ENCODE measurements around the gene THEM5. TPM values are rescaled to one million over a fixed set of nuclear protein-coding genes. Genes with fewer than 3 reads are reported as not detected.

Gene THEM5
- total RNA-seq, 1 experiment from 2014 or later: not detected

- Mint-ChIP-seq H3K9me3 (ENCODE audit: unreplicated experiment) (peaks cover 6% of the 10 kb centered on the region), H3K4me3 (ENCODE audit: unreplicated experiment) (no peak overlapping the region), H3K27ac (ENCODE audit: low read depth, unreplicated experiment) (no peak overlapping the region), H3K36me3 (ENCODE audit: insufficient read depth, unreplicated experiment) (peaks cover 26% of the 10 kb centered on the region), H3K27me3 (ENCODE audit: insufficient read depth, unreplicated experiment) (no peaks in the 10 kb centered on the region), H3K4me1 (ENCODE audit: insufficient read depth, unreplicated experiment) (peaks cover 14% of the 10 kb centered on the region)
- DNase-seq (ENCODE audit: unreplicated experiment): no peak
- no peak for TF ChIP-seq CTCF (IDR thresholded peaks at IDR 0.05; ENCODE audit: unreplicated experiment)
- BruUV-seq (replicated peaks): no TSS peak
- intact Hi-C loops (cut with micrococcal nuclease): no loop called here
- ChIA-PET CTCF (interaction anchor here (0.6 to 1.5 kb wide), 9 partner anchors 10 to 811 kb away, joined by 3 to 4 read pairs (median 3); no protein-coding TSS in a partner anchor), POLR2A (interaction anchor here (1.1 to 1.7 kb wide), 3 partner anchors 10 to 16 kb away, joined by 4 to 5 read pairs (median 5); no protein-coding TSS in a partner anchor)
Observed at GRCh38 chr1:151871284-151872030, 17.9 kb upstream of the THEM5 start.

- no TSS peak for BruUV-seq (replicated peaks)
- DNase-seq (ENCODE audit: unreplicated experiment): no peak
- H3K27me3 Mint-ChIP-seq (ENCODE audit: insufficient read depth, unreplicated experiment): no peaks in the 10 kb centered on the region
- peak overlapping the region; percentile 86 for H3K27ac Mint-ChIP-seq (ENCODE audit: low read depth, unreplicated experiment)
- TF ChIP-seq CTCF (IDR thresholded peaks at IDR 0.05; ENCODE audit: unreplicated experiment): no peak
- ChIA-PET CTCF (no interaction called here), POLR2A (interaction anchor here (1.0 to 3.3 kb wide), 5 partner anchors 11 to 33 kb away, joined by 3 to 35 read pairs (median 3); partner anchors contain the start of gene THEM5)
- no peak overlapping the region for H3K4me3 Mint-ChIP-seq (ENCODE audit: unreplicated experiment)
- peaks cover 6% of the 10 kb centered on the region for H3K9me3 Mint-ChIP-seq (ENCODE audit: unreplicated experiment)
- H3K4me1 Mint-ChIP-seq (ENCODE audit: insufficient read depth, unreplicated experiment): peaks cover 14% of the 10 kb centered on the region
- intact Hi-C loops (cut with micrococcal nuclease): no loop called here
- H3K36me3 Mint-ChIP-seq (ENCODE audit: insufficient read depth, unreplicated experiment): peaks cover 8% of the 10 kb centered on the region
Observed at GRCh38 chr1:151868486-151868885, 15.0 kb upstream of the THEM5 start.

- Mint-ChIP-seq H3K27me3 (ENCODE audit: insufficient read depth, unreplicated experiment) (no peaks in the 10 kb centered on the region), H3K9me3 (ENCODE audit: unreplicated experiment) (peaks cover 6% of the 10 kb centered on the region), H3K4me3 (ENCODE audit: unreplicated experiment) (peak overlapping the region; percentile 15), H3K36me3 (ENCODE audit: insufficient read depth, unreplicated experiment) (peaks cover 2% of the 10 kb centered on the region), H3K27ac (ENCODE audit: low read depth, unreplicated experiment) (peak overlapping the region; percentile 86), H3K4me1 (ENCODE audit: insufficient read depth, unreplicated experiment) (peaks cover 16% of the 10 kb centered on the region)
- BruUV-seq (replicated peaks): TSS peak; percentile 36
- ChIA-PET CTCF (interaction anchor here (0.6 to 1.7 kb wide), 2 partner anchors 14 to 22 kb away, joined by 4 read pairs; no protein-coding TSS in a partner anchor), POLR2A (interaction anchor here (0.6 to 3.3 kb wide), 8 partner anchors 10 to 257 kb away, joined by 3 to 35 read pairs (median 4); partner anchors contain the start of gene THEM5)
- DNase-seq (ENCODE audit: unreplicated experiment): peak; percentile 91
- intact Hi-C loops (cut with micrococcal nuclease): no loop called here
- no peak for TF ChIP-seq CTCF (IDR thresholded peaks at IDR 0.05; ENCODE audit: unreplicated experiment)
Observed at GRCh38 chr1:151867765-151868411, 14.4 kb upstream of the THEM5 start.

- TF ChIP-seq CTCF (IDR thresholded peaks at IDR 0.05; ENCODE audit: unreplicated experiment): no peak
- Mint-ChIP-seq H3K36me3 (ENCODE audit: insufficient read depth, unreplicated experiment) (no peaks in the 10 kb centered on the region), H3K4me1 (ENCODE audit: insufficient read depth, unreplicated experiment) (peaks cover 21% of the 10 kb centered on the region), H3K27ac (ENCODE audit: low read depth, unreplicated experiment) (peak overlapping the region; percentile 86), H3K9me3 (ENCODE audit: unreplicated experiment) (peaks cover 6% of the 10 kb centered on the region), H3K27me3 (ENCODE audit: insufficient read depth, unreplicated experiment) (no peaks in the 10 kb centered on the region), H3K4me3 (ENCODE audit: unreplicated experiment) (peak overlapping the region; percentile 15)
- CTCF ChIA-PET: interaction anchor here (1.7 kb wide), 1 partner anchor 15 kb away, joined by 4 read pairs; no protein-coding TSS in a partner anchor
- POLR2A ChIA-PET: interaction anchor here (0.6 to 3.3 kb wide), 7 partner anchors 9 to 256 kb away, joined by 3 to 35 read pairs (median 5); partner anchors contain the start of gene THEM4
- BruUV-seq (replicated peaks): no TSS peak
- intact Hi-C loops (cut with micrococcal nuclease): no loop called here
- DNase-seq (ENCODE audit: unreplicated experiment): no peak
Observed at GRCh38 chr1:151867321-151867720, 13.8 kb upstream of the THEM5 start.

All from MCF 10A (cell line).